ENCODE measurements around the gene SLC3A2. TPM values are rescaled to one million over a fixed set of nuclear protein-coding genes. Genes with fewer than 3 reads are reported as not detected.

SLC3A2 gene
- total and polyA plus RNA-seq, 8 donors: 66.9 to 331 (median 75.1) TPM

DNA sequence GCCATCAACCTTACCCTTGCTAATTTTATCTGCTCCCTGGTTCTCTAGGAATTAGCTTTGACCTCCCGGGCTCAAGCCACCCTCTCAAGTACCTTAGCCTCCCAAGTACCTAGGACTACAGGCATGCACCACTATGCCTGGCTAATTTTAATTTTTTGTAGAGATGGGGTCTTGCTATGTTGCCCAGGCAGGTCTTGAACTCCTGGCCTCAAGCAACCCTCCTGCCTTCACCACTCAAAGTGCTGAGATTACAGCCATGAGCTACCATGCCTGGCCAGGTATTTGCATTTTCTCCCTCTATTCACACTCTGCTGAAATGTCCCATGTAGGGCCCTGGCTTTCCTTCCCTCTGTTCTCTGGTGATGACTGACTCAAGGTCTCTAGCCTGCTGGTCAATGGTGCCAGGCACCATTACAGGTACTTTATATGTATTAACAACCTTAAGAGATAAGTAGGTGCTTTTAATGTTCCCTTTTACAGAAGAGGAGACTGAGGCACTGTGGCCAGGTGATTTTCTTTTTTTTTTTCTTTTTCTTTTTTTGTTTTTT, 32.9 kb upstream of the SLC3A2 start:
- Histone ChIP-seq H3K4me1 (peaks cover 0 to 6% (median 5%) of the 10 kb centered on the region in 3 donors), H3K27me3 (no peaks in the 10 kb centered on the region), H3K9me3 (no peaks in the 10 kb centered on the region), H3K4me3 (no peak overlapping the region), H3K27ac (no peak overlapping the region), H3K36me3 (peaks cover 0 to 10% (median 3%) of the 10 kb centered on the region in 3 donors)
- intact Hi-C loops (cut with DNase I): no loop called here
- DNase-seq (no peak), ATAC-seq (no peak), FAIRE-seq (no peak)
- WGBS, 2 donors: 91% methylated on average over 1 of the region's 1 CpG
- no peak for TF ChIP-seq CTCF (IDR thresholded peaks at IDR 0.05)

DNA sequence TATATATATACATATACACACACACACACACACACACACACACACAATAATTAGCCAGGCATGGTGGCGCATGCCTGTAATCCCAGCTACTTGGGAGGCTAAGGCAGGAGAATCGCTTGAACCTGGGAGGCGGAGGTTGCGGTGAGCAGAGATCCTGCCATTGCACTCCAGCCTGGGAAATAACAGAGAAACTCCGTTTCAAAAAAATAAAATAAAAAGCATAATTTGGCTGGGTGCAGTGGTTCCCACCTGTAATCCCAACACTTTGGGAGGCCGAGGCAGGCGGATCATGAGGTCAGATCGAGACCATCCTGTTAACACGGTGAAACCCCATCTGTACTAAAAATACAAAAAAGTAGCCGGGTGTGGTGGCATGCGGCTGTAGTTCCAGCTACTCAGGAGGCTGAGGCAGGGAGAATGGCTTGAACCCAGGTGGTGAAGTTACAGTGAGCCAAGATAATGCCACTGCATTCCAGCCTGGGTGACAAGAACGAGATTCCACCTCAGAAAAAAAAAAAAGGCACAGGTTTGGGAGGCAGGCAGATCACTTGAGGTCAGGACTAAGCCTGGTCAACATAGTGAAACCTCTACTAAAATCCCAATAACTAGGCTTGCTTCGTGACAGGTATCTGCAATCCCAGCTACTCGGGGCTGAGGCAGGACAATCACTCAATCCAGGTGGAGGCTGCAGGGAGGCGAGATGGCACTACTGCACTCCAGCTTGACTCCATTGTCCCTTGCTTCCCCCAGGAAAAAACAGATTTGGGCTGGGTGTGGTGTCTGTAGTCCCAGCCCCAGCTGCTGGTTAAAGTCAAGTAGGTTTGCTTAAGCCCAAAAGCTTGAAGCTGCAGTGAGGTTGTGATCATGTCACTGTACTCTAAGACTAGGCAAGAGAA, 29.5 kb upstream of the SLC3A2 start:
- WGBS, 2 donors: 70 to 74% methylated on average over 15 of the region's 15 CpGs
- ATAC-seq: no peak
- H3K27me3 ChIP-seq: no peaks in the 10 kb centered on the region
- no peak overlapping the region for H3K4me3 ChIP-seq
- no peak for TF ChIP-seq CTCF (IDR thresholded peaks at IDR 0.05)
- no peaks in the 10 kb centered on the region for H3K9me3 ChIP-seq
- FAIRE-seq: no peak
- peaks cover 0 to 18% (median 17%) of the 10 kb centered on the region in 3 donors for H3K36me3 ChIP-seq
- H3K27ac ChIP-seq: no peak overlapping the region
- H3K4me1 ChIP-seq: peaks cover 14 to 23% (median 22%) of the 10 kb centered on the region in 3 donors
- intact Hi-C loops (cut with DNase I): no loop called here
- DNase-seq: no peak

GRCh38 chr11:62851807-62852522, 28.7 kb upstream of the SLC3A2 start:
- 45 to 64% methylated on average over 3 of the region's 3 CpGs for WGBS, 2 donors
- ATAC-seq (no peak), DNase-seq (no peak), FAIRE-seq (no peak)
- no peak for TF ChIP-seq CTCF (IDR thresholded peaks at IDR 0.05)
- H3K27me3 ChIP-seq: no peaks in the 10 kb centered on the region
- peaks cover 14 to 23% (median 22%) of the 10 kb centered on the region in 3 donors for H3K4me1 ChIP-seq
- H3K4me3 ChIP-seq: no peak overlapping the region
- H3K27ac ChIP-seq: no peak overlapping the region
- intact Hi-C loops (cut with DNase I): no loop called here
- H3K36me3 ChIP-seq: peaks cover 0 to 18% (median 17%) of the 10 kb centered on the region in 3 donors
- no peaks in the 10 kb centered on the region for H3K9me3 ChIP-seq

- no peak for FAIRE-seq
- H3K27me3 ChIP-seq: no peaks in the 10 kb centered on the region
- no peak overlapping the region for H3K27ac ChIP-seq
- H3K36me3 ChIP-seq: peaks cover 0 to 18% (median 17%) of the 10 kb centered on the region in 3 donors
- peaks cover 14 to 23% (median 22%) of the 10 kb centered on the region in 3 donors for H3K4me1 ChIP-seq
- intact Hi-C loops (cut with DNase I): no loop called here
- no peak for TF ChIP-seq CTCF (IDR thresholded peaks at IDR 0.05)
- ATAC-seq: no peak
- no peak for DNase-seq
- no peaks in the 10 kb centered on the region for H3K9me3 ChIP-seq
- no peak overlapping the region for H3K4me3 ChIP-seq
Measured at GRCh38 chr11:62852523-62853188, 28.0 kb upstream of the SLC3A2 start.

Measured in pancreas (tissue), 10 donors.